Activated T-cell treated with anti-CD3 and anti-CD28 coated beads for 24 hours (primary cell): Measurements from ENCODE around the gene MARK4.

Experiments used
- DNase-seq: peaks from one replicate; pipeline ENCODE4 v3.0.0-alpha.2; 2020; ENCODE audit warnings: low read depth

Gene MARK4

DNA sequence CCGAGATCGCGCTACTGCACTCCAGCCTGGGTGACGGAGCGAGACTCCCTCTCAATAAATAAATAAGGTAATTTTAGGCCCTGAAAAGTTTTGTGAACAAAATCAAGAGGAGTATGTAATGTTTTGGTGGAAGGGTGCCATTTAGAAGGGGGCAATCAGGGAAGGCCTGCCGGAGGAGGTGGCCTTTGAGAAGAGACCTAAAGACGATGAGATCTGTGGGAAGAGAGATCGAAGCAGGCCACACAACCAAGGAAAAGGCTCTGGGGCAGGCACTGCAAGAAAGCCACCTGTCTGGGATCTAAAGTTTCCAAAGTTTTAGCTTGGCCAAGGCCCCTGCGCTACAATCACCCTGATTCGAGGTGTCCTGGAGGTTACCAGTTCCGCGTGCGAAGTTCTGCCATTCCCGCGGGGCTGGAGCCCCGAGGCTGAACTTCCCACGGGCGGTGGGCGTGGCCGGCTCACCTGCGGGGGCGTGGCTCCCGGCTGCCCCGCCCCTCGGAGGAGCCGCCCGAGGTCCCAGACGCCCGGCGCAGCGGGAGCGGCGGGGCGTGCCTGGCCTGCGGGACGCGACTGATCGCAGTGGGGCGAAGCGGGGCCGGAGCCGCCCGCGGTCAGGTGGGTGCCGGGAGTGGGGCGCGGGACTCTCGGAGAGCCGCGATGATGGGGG lies 89.3 kb downstream of the MARK4 start, which contains the start of gene KLC3:
TSS of gene KLC3 (plus strand) at position 519 of the 667 bp plus-strand sequence. CDS start 4,792 bp downstream, outside the sequence.
- DNase-seq: peak; percentile 13

DNA sequence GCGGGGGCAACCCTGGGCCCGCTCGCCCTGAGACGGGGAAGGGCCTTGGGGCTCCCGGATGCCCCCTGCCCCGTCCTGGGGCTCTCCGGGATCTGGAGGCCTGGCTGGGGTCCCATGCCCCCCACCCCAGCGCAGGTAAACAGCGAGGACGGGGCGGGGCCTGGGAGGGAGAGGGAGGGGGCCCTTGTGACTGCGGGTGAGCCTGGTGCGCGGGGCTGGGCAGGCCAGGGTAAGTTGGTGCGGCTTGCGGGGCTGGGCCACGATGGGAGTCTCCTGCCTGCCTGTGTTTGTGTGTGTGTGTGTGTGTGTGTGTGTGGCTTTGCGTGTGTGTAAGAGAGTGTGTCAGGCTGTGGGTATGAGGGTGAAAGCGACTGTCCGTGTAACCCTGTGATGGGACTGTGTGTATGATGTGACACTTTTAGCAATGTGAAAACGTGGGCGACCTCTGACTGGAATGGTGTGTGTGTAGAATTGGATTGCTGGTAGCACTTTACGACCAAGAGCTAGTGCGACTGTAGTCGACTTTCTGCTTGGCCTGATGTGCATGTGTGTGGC lies 89.9 kb downstream of the MARK4 start:
- DNase-seq: no peak

DNA sequence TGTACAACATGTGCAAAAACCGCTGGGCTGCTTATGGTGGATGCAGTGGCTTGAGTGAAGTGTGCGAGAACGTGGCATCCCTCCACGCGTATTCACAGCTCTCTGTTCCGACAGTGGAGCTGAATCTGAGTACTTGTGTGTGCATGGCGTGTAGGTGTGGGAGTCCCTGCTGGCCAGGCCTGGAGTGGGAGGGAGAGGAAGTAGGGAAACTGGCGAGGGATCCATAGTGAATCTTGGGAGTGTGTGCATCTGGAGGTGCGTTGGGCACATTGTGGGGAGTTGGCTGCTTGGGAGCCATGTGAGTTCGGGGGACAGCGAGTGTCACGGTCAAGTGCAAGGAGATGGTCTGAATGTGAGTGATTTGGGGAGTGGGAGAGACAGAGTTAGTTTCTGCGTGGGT lies 91.8 kb downstream of the MARK4 start:
- DNase-seq: no peak

DNA sequence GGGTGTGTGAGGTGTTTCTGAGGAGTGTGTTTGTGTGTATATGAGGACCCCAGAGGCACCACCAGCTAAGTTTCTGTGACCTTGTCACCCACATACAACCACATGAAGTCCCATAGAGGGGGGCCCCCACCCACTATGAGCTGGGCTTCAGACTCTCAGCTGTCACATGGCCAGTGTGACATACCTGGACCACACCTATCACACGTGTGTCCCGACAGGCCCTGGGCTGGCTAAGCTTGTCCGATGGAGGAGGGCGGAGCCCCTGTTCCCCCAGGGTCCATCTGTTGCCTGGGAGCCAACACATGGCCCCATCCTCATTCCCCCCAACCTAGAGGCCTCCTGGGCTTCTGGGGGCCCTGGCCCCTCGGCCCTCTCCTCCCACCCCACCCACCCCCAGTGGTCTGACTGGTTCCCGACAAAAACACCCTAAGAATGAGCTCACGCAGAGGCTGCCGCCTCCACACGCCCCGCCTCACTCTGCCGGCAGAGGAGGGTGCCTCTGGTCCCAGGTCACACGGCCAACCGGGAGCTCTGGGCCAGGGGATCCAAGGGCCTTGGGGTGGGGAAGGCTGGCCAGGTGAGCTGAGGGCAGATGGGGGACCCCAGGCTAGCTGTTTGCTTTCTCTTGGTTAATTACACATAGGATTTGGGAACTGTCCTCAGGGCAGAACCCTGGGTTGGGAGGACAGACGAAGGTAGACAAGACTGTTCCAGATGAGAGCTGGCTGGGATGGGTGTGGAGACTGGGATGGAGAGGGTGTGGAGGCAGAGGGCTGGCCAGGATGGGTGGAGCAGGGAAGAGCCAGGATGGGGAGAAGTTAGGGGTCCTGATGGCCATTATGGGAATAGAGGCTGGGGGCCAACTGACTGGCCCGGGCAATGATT lies 93.8 kb downstream of the MARK4 start:
- no peak for DNase-seq

DNA sequence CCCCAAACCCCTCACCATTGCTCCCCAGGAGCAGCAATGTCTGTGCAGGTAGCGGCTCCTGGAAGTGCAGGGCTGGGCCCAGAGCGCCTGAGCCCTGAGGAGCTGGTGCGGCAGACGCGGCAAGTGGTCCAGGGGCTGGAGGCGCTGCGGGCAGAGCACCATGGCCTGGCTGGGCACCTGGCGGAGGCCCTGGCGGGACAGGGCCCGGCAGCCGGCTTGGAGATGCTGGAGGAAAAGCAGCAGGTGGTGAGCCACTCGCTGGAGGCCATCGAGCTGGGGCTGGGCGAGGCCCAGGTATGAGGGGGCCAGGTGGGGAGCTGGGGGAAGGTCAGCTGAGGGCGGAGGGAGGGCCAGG lies 94.4 kb downstream of the MARK4 start:
- no peak for DNase-seq

DNA sequence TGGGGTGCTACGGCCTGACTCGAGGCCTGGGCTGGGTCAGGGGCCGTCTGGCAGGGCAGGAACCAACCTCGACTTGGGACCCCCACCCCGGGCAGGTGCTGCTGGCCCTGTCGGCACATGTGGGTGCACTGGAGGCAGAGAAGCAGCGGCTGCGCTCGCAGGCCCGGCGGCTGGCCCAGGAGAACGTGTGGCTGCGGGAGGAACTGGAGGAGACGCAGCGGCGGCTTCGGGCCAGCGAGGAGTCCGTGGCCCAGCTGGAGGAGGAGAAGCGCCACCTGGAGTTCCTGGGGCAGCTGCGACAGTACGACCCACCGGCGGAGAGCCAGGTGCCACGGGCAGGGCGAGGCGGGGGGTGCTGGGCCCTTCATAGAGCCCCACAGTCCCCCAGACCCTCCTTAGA lies 95.4 kb downstream of the MARK4 start:
- DNase-seq: no peak

DNA sequence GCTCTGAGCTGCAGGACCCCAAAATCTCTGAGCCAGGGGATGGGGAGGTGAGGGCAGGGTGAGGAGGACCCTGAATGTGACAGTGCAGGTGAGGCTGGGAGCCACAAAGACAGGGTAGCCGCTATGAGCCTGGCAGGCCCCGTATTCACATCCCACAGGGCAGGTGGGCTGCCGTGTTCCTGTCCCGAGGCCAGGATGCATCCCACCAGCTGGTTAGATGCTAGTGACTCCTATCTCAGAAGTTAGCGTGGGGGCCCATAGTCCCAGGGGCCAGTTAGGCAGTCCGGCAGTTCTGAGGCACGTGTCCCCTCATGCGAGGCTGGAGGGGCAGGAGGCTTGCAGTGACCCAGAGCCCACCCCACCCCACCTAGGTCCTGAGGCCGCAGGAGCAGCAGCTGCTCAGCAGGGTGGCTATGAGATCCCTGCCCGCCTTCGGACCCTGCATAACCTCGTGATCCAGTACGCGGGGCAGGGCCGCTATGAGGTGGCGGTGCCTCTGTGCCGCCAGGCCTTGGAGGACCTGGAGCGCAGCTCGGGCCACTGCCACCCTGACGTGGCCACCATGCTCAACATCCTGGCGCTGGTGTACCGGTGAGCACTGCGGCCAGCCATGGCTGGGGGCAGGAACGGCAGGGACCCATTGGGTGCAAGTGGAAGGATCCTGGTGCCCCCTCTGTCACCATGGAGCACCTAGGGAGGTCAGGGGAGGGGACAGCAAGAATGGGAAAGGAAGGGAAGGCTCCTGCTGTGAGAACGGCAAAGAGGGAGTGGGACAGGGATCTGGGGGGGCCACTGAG lies 96.7 kb downstream of the MARK4 start:
- DNase-seq: no peak

DNA sequence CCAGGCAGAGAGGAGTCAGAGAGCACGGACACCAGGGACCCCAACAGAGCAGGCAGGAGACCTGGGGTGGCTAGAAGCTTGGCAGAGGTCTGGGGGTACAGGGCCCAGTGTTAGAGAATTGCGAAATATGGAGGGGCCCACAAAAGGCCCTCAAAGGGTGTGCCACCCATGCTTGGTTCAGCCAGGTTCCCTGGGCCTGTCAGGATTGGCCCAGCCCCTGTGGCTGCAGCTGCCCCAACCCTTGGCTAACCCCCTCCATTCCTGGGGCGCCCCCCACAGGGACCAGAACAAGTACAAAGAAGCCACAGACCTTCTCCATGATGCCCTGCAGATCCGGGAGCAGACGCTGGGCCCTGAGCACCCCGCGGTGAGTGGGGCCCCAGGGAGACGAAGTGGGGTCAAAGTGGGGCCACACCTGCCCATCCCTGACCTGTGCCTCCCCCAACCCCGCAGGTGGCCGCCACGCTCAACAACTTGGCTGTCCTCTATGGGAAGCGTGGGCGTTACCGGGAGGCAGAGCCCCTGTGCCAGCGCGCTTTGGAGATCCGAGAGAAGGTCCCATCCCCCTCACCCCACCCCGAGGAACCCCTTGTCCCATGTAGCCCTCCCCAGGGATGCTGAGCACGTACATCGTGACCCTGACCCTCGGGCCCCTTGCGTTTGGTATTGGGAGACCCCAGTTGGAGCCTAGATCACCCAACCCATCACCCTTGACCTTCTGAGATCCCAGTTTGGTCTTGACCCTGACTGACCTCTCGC lies 97.5 kb downstream of the MARK4 start:
- DNase-seq: no peak

DNA sequence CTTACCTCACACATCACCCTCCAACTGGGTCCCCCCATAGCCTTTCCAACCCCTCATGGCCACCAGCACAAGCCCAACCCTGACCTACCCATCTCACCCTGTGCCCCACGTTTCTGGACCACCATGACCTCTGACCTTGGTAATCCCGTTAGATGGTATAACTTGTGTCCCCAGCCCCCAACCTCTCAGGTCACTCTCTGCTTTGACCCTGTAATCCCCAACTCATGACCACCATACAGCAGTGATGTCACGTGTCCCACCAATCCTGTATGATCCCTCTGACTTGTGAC lies 98.0 kb downstream of the MARK4 start:
- no peak for DNase-seq

DNA sequence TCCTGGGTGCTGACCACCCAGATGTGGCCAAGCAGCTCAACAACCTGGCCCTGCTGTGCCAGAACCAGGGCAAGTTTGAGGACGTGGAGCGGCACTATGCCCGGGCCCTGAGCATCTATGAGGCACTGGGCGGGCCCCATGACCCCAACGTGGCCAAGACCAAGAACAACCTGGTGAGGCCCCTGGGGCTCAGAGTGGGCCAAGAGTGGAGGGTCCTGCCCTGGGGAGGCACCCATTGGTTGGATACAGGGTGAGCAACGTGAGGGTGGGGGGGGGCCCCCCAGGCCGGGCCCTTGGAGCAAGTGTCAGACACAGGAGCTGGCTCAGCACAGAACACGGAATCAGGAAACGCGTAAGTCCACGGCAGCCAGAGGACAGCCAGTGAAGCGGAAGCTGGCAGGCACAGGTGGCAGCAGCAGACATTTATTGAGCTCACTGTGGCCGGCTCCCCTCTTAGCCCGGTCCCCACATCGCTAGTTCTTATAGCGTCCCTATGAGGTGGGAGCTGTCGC lies 98.4 kb downstream of the MARK4 start:
- DNase-seq: no peak

DNA sequence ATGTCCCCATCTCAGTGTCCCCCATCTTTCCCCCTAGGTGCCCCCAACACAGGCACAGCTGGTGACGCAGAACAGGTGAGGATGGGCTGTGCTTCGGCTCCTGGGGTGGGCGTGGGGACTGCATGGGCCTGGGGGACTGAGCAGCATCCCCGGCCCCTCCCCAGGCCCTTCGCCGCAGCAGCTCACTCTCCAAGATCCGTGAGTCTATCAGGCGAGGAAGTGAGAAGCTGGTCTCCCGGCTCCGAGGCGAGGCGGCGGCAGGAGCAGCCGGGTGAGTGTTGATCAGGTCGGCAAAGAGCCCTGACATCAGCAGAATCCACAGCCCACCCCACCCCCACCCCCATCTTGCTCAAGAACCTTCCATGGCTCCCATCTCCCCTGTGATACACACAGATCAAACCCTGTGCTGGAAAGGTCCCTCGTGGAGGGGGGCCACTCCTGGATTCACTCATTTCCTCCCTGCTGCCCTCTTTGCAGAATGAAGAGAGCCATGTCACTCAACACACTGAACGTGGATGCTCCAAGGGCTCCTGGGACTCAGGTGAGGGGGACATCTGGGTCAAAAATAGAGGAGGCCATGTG lies 99.5 kb downstream of the MARK4 start:
- DNase-seq: no peak

DNA sequence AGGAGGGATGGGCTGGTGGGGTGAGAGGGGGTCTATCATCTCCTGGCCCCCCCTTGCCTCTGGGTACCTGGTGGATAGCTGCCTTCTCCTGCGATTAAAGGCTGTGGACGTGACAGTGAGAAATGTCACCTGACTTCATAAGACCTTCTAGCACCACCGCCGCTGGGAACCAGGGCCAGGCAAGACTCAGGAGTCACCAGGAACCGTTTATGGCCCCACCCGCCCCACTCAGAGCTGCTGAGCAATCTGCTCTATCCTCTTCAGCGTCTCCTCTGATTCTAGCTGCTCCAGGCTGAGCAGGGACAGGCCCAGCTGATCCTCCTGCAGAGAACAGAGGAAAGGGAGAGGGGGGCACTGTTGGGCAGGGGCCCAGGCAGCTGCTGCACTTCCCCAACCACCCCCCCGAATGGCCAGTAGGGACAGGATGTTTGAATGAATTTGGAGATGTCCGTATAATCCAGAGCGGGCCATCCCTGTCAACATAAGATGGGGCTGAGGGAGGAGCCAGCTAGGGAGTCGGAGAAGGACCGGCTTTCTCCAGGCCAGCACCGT lies 100.4 kb downstream of the MARK4 start:
- DNase-seq: no peak

DNA sequence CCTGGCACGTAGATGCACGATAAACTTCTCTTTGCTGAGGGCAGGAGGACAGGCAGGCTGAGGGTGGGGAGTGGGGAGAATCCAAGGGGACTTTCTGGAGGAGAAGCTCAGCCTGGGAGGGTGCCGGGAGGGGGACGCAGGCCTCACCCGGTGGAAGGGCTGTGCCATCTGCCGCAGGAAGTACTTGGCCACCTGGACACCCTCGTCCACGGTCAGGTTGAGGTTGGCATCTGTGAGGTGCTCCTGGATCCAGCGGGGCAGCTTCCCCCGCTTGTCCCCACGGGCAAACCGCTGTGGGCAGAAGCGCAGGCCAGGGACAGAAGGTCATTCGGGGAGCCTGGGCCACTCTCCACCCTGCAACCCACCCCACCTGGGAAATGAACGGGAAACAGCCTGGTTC lies 101.0 kb downstream of the MARK4 start:
- no peak for DNase-seq

DNA sequence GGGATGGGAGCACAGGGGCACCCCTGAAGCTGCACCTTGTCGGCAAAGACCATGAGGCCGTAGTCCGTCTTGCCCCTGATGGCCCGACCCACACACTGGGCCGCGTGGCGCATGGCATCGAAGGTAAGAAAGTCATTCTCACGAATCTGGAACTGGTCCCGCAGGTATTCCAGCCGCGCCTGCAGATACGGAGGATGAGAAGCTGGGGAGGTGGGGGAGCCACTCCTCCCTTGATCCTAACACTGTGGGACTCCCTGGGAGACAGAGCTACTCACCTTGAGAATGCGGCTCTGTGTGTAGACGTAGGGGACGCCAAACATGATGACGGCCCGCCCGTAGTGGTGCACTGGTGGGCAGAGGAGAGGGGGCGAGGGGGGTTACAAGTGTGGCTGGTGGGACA lies 101.4 kb downstream of the MARK4 start:
- DNase-seq: no peak

DNA sequence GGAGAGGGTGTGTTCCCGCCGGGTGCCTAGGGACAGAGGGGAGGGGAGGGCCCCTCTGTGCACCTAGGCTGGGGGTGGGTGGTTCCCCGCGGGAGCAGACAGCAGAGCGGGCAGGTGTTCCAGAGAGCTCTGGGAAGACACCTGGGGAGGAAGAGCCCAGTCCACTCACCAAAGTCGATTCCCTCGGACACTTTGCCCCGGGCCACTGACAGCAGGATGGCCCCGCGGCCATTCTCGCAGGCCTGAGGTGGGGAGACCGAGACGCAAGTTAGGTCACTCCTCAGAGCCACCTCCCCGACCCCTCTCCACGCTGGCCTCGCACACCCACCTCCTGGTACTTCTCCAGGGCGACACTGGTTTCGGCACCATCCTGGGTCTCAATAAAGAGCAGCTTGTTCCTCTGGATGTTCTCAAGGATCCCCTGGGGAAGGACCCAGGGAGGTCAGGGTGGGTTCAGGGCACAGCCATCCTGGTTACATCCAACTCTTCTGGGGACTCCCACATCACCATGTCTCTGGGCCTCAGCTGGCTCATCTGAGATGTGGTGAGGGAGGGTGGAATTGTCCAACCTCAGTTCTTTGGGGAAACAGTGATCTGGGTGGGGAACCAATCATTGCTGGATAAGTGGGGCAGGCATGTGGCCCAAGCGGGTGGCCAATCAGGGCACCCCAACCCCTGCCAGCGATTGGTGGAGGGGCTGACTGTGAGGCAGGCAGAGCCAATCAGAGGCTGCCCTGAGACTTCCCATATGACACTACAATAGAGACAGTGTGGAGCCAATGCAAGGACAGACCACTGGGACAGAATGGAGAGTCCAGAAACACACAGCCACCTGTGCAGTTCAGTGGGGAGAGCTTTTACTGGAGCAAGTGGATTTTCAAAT lies 102.1 kb downstream of the MARK4 start:
- DNase-seq: no peak

DNA sequence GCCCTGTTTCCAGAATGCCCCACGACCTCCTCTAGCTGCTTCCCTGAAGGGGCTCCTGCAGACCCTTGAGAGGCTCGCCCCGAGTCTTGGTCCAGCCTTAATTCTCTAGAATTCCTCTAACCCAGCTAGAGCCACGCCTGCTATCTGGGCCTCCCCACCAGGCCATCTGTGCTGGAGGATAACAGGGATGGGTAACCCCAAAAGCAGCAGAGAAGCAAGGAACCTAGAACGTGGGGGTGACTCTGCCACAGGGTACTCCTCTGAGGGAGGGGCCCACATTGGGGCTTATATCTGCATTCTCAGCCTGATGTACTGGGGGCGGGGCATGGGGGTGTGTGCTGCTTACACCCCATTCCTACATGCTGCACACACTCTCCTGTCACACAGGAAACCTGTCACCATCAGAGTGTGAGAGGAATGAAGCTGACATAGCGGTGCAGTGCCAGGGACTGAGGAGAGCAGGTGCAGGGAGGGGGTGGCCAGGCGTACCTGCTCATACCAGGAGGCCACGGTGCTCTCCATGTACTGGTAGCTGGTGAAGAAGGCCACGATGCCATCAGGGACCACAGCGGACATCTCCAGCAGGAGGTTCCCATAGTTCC lies 103.3 kb downstream of the MARK4 start:
- no peak for DNase-seq
